Panc1 (cell line): Measurements from ENCODE around the gene CCDC127. TPM values are rescaled to one million over a fixed set of nuclear protein-coding genes. Genes with fewer than 3 reads are reported as not detected.
A peak's percentile ranks its signal among the peaks of the same experiment; 100 is the strongest.

Experiments
- ATAC-seq: fragments of 200-7000 bp; cut with Tn5 transposase; 2 replicates; pipeline ENCODE4 v1.9.1; 2020; ENCODE audit warnings: mild to moderate bottlenecking, moderate library complexity
- BruUV-seq: library from RNA; stranded (reverse); fragments of 400-500 nt; replicated peaks from 2 replicates; lab custom pipeline; 2021; lab: Mats Ljungman, UMichigan
- CTCF ChIA-PET: fragments of 300-600 bp; sonication (Branson Sonifier 250); formaldehyde crosslinking; loops from one replicate; lab custom pipeline; 2022; ENCODE audit warnings: antibody characterized with exemption; lab: Charles Lee
- POLR2A ChIA-PET: fragments of 300-600 bp; sonication (Branson Sonifier 250); formaldehyde crosslinking; loops from one replicate; lab custom pipeline; 2022; ENCODE audit warnings: antibody characterized with exemption; lab: Charles Lee
- DNase-seq: peaks from one replicate; pipeline ENCODE4 v3.0.0-alpha.2; 2010; ENCODE audit warnings: low read depth, low spot score
- H3K27ac ChIP-seq: 2 replicates; pipeline ENCODE4 v1.5.1; 2011; ENCODE audit warnings: mild to moderate bottlenecking, low read length, inconsistent platforms
- H3K27me3 ChIP-seq: fragments of 200-500 bp; sonication (Bioruptor generic); 2 replicates; pipeline ENCODE4 v1.6.0; 2014; ENCODE audit warnings: low read length, inconsistent platforms; ENCODE audit not compliant: control insufficient read depth, insufficient read depth
- H3K36me3 ChIP-seq: fragments of 200-500 bp; sonication (Bioruptor generic); 2 replicates; pipeline ENCODE4 v1.5.1; 2014; ENCODE audit warnings: inconsistent platforms, mild to moderate bottlenecking, low read length, moderate library complexity; ENCODE audit not compliant: control insufficient read depth, insufficient read depth
- H3K4me1 ChIP-seq: 2 replicates; pipeline ENCODE4 v1.5.1; 2011; ENCODE audit warnings: inconsistent platforms, mild to moderate bottlenecking, low read length, moderate library complexity; ENCODE audit not compliant: control insufficient read depth, insufficient read depth
- H3K4me3 ChIP-seq, 2 experiments: 2 replicates each; pipeline ENCODE4 v1.5.1; 2011 to 2012; ENCODE audit warnings: low read depth in 2 of 2, low read length in 2 of 2, mild to moderate bottlenecking in 2 of 2, inconsistent platforms in 1 of 2, moderate library complexity in 1 of 2
- H3K9me3 ChIP-seq: fragments of 200-500 bp; sonication (Bioruptor generic); 2 replicates; pipeline ENCODE4 v1.5.1; 2014; ENCODE audit warnings: low read depth, mild to moderate bottlenecking, inconsistent platforms, low read length, moderate library complexity; ENCODE audit not compliant: control insufficient read depth, insufficient read depth
- POLR2AphosphoS5 ChIP-seq: IDR thresholded peaks from 2 replicates; pipeline ENCODE4 v1.6.1; 2012; ENCODE audit warnings: mild to moderate bottlenecking, low read depth, low read length, moderate library complexity
- SIN3A ChIP-seq: IDR thresholded peaks from 2 replicates; pipeline ENCODE4 v1.6.1; 2012; ENCODE audit warnings: low read depth, mild to moderate bottlenecking, low read length, moderate library complexity, borderline replicate concordance; ENCODE audit not compliant: insufficient read depth
- TCF7L2 ChIP-seq: IDR thresholded peaks from 2 replicates; pipeline ENCODE4 v1.6.1; 2011; ENCODE audit warnings: mild to moderate bottlenecking, low read depth, low read length, inconsistent platforms
- in situ Hi-C: cut with HindIII; loops from 2 replicates; pipeline ENCODE4 v1.10.0; 2016; ENCODE audit warnings: low sequenced_read_pairs, low pct_unique_long_range_greater_than_20kb
- intact Hi-C: fragments of 100-400 bp; cut with micrococcal nuclease; formaldehyde crosslinking; loops from one replicate; pipeline ENCODE4 v1.10.0; 2022; ENCODE audit not compliant: unreplicated experiment
- total RNA-seq: library from RNA; stranded (reverse); gene quantifications from one replicate; pipeline ENCODE4 v1.2.1, GENCODE V29; 2021; ENCODE audit not compliant: unreplicated experiment
- TF ChIP-seq, protein P1 (sequence below): fragments of 450-650 bp; IDR thresholded peaks from 2 replicates; pipeline ENCODE4 v1.5.1; 2017; ENCODE audit warnings: mild to moderate bottlenecking
- TF ChIP-seq, protein P2 (sequence below), 2 experiments: IDR thresholded peaks; 2 replicates each; pipeline ENCODE4 v1.6.1; 2011 to 2012; ENCODE audit warnings: low read depth in 2 of 2, control low read depth in 1 of 2, low read length in 1 of 2, mild to moderate bottlenecking in 1 of 2, moderate library complexity in 1 of 2; ENCODE audit not compliant: insufficient read depth in 1 of 2

CCDC127 gene
- total RNA-seq, 1 experiment from 2014 or later: 8.1 TPM

DNA sequence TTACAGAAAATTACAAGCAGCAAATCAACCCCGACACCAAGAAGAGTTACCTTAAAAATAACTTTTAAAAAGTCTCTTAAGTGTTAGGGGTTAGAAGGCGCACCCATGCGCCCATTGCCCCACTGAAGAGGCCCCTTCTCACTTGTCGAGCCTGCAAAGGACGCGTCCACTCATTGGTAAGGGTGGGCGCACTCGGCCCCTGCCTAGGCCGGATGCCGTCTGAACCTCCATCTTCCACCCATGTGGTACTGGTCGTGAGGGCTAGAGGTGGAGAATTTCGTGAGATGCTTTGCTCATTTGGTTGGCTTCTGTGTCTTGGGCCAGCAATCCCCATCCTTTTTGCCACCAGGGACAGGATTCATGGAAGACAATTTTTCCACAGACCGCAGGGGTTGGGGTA lies 54.1 kb downstream of the CCDC127 start:
- ChIA-PET POLR2A (no interaction called here), CTCF (no interaction called here)
- H3K27me3 ChIP-seq: no peaks in the 10 kb centered on the region
- DNase-seq (no peak), ATAC-seq (no peak)
- H3K4me1 ChIP-seq: peaks cover 9% of the 10 kb centered on the region; the same call in 1 of the 2 replicates
- intact Hi-C loops (no loop called here), in situ Hi-C loops (no loop called here)
- BruUV-seq: TSS peak; percentile 79
- H3K27ac ChIP-seq: no peak overlapping the region
- H3K4me3 ChIP-seq: no peak overlapping the region
- no peaks in the 10 kb centered on the region for H3K36me3 ChIP-seq
- no peaks in the 10 kb centered on the region for H3K9me3 ChIP-seq
- TF ChIP-seq SIN3A (no peak), POLR2AphosphoS5 (no peak), TCF7L2 (no peak)
- TF ChIP-seq, protein P1, sequence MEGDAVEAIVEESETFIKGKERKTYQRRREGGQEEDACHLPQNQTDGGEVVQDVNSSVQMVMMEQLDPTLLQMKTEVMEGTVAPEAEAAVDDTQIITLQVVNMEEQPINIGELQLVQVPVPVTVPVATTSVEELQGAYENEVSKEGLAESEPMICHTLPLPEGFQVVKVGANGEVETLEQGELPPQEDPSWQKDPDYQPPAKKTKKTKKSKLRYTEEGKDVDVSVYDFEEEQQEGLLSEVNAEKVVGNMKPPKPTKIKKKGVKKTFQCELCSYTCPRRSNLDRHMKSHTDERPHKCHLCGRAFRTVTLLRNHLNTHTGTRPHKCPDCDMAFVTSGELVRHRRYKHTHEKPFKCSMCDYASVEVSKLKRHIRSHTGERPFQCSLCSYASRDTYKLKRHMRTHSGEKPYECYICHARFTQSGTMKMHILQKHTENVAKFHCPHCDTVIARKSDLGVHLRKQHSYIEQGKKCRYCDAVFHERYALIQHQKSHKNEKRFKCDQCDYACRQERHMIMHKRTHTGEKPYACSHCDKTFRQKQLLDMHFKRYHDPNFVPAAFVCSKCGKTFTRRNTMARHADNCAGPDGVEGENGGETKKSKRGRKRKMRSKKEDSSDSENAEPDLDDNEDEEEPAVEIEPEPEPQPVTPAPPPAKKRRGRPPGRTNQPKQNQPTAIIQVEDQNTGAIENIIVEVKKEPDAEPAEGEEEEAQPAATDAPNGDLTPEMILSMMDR: no peak

DNA sequence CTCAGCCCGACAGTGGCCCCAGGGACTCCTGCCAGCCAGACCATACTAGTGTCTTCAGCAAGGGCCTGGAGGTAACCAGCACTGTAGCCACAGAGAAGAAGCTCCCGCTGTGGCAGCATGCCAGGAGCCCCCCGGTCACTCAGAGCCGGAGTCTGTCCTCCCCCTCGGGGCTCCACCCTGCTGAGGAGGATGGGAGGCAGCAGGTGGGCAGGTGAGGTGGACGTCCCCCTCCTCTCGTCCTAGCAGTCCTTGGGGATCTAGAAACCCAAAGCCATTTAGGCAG lies 54.7 kb downstream of the CCDC127 start:
- Histone ChIP-seq H3K4me1 (peaks cover 8% of the 10 kb centered on the region; the same call in 1 of the 2 replicates), H3K27me3 (no peaks in the 10 kb centered on the region), H3K27ac (no peak overlapping the region), H3K4me3 (no peak overlapping the region), H3K9me3 (no peaks in the 10 kb centered on the region), H3K36me3 (no peaks in the 10 kb centered on the region)
- ChIA-PET POLR2A (no interaction called here), CTCF (no interaction called here)
- DNase-seq (no peak), ATAC-seq (no peak)
- in situ Hi-C loops (no loop called here), intact Hi-C loops (no loop called here)
- BruUV-seq: no TSS peak
- TF ChIP-seq TCF7L2: no peak
- TF ChIP-seq SIN3A: no peak
- TF ChIP-seq, protein P1: no peak
- no peak for TF ChIP-seq POLR2AphosphoS5
- TF ChIP-seq, protein P2, sequence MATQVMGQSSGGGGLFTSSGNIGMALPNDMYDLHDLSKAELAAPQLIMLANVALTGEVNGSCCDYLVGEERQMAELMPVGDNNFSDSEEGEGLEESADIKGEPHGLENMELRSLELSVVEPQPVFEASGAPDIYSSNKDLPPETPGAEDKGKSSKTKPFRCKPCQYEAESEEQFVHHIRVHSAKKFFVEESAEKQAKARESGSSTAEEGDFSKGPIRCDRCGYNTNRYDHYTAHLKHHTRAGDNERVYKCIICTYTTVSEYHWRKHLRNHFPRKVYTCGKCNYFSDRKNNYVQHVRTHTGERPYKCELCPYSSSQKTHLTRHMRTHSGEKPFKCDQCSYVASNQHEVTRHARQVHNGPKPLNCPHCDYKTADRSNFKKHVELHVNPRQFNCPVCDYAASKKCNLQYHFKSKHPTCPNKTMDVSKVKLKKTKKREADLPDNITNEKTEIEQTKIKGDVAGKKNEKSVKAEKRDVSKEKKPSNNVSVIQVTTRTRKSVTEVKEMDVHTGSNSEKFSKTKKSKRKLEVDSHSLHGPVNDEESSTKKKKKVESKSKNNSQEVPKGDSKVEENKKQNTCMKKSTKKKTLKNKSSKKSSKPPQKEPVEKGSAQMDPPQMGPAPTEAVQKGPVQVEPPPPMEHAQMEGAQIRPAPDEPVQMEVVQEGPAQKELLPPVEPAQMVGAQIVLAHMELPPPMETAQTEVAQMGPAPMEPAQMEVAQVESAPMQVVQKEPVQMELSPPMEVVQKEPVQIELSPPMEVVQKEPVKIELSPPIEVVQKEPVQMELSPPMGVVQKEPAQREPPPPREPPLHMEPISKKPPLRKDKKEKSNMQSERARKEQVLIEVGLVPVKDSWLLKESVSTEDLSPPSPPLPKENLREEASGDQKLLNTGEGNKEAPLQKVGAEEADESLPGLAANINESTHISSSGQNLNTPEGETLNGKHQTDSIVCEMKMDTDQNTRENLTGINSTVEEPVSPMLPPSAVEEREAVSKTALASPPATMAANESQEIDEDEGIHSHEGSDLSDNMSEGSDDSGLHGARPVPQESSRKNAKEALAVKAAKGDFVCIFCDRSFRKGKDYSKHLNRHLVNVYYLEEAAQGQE (IDR thresholded peaks at IDR 0.05; ENCODE audit: insufficient read depth in 1 of 2, low read depth in 2 of 2, low read length in 1 of 2): no peak
